GM20431 (cell line): ENCODE data around the gene PEBP1.
"Not testable (repeated sequence)": the region's sequence is repeated elsewhere in the genome, so short reads cannot be mapped to it uniquely, and the experiment has no call there.

Experiments used
- in situ Hi-C: fragments of 300-500 bp; cut with MseI, MboI; formaldehyde crosslinking; loops from one replicate; pipeline ENCODE4 v1.15.0; 2020; ENCODE audit warnings: low sequenced_read_pairs; ENCODE audit not compliant: unreplicated experiment

PEBP1 gene

GRCh38 chr12:118127867-118128266, 8.1 kb upstream of the PEBP1 start:
- in situ Hi-C loops = no loop called here

DNA sequence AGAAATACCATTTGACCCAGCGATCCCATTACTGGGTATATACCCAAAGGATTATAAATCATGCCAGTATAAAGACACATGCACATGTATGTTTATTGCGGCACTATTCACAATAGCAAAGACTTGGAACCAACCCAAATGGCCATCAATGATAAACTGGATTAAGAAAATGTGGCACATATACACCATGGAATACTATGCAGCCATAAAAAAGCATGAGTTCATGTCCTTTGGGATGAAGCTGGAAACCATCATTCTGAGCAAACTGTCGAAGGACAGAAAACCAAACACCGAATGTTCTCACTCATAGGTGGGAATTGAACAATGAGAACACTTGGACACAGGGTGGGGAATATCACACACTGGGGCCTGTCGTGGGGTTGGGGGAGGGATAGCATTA, 6.5 kb upstream of the PEBP1 start:
- in situ Hi-C loops = not testable (repeated sequence)

DNA sequence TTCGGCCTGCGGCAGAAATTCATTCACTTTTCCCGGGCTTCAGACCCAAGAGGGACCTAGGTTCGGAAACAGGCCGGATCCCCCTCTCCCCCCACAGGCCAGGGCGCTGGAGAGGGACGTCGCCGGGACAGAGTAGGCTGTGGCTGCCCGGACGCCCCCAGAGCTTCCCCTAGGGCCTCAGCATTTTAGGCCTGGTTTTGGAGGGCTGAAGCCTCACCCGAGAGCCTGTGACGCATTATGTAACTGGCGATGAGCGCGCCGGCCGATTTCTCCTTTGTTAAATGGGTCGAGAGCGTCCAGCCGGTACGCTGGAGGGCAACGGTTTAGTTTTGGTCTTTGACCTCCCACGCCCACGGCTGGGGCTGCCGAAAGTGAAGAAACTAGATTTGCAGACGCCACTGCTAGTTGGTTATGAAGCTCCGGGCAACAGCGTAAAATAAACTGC, 657 bp downstream of the PEBP1 start:
- in situ Hi-C loops = no loop called here

GRCh38 chr12:118137148-118137678, 1.3 kb downstream of the PEBP1 start:
- in situ Hi-C loops = no loop called here

DNA sequence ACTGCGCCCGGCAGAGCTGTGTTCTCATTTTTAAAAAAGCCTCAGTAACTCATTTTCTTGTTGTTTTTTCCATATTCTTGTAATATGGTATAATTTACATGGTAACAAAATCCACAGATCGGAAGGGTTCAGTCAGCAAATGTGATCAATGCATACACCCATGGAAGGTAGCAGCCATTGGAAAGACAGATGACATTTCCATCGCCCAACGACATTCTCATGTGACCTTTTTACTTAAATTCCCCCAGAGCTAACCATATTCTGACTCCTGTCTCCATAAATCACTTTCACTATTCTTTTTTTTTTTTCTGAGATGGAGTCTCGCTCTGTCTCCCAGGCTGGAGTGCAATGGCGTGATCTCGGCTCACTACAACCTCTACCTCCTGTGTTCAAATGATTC, 4.9 kb downstream of the PEBP1 start:
- in situ Hi-C loops = no loop called here

DNA sequence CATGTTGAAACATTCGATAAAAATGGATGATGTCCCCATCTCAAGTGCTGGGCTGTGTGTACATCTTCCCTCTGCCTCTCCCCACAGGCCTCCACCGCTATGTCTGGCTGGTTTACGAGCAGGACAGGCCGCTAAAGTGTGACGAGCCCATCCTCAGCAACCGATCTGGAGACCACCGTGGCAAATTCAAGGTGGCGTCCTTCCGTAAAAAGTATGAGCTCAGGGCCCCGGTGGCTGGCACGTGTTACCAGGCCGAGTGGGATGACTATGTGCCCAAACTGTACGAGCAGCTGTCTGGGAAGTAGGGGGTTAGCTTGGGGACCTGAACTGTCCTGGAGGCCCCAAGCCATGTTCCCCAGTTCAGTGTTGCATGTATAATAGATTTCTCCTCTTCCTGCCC, 8.6 kb downstream of the PEBP1 start:
- in situ Hi-C loops = no loop called here

GRCh38 chr12:118145113-118145797, 9.3 kb downstream of the PEBP1 start:
- in situ Hi-C loops = no loop called here

GRCh38 chr12:118145798-118146156, 9.9 kb downstream of the PEBP1 start:
- in situ Hi-C loops = no loop called here

GRCh38 chr12:118148287-118148686, 12.4 kb downstream of the PEBP1 start:
- in situ Hi-C loops = no loop called here

- in situ Hi-C loops = no loop called here
Observed at GRCh38 chr12:118150625-118151024, 14.7 kb downstream of the PEBP1 start.

- in situ Hi-C loops = no loop called here
Observed at GRCh38 chr12:118151755-118152154, 15.8 kb downstream of the PEBP1 start.

- in situ Hi-C loops = no loop called here
Observed at GRCh38 chr12:118160536-118160935, 24.6 kb downstream of the PEBP1 start.

- in situ Hi-C loops = no loop called here
Observed at GRCh38 chr12:118164798-118165486, 29.0 kb downstream of the PEBP1 start.

GRCh38 chr12:118166946-118167345, 31.0 kb downstream of the PEBP1 start:
- in situ Hi-C loops = no loop called here

DNA sequence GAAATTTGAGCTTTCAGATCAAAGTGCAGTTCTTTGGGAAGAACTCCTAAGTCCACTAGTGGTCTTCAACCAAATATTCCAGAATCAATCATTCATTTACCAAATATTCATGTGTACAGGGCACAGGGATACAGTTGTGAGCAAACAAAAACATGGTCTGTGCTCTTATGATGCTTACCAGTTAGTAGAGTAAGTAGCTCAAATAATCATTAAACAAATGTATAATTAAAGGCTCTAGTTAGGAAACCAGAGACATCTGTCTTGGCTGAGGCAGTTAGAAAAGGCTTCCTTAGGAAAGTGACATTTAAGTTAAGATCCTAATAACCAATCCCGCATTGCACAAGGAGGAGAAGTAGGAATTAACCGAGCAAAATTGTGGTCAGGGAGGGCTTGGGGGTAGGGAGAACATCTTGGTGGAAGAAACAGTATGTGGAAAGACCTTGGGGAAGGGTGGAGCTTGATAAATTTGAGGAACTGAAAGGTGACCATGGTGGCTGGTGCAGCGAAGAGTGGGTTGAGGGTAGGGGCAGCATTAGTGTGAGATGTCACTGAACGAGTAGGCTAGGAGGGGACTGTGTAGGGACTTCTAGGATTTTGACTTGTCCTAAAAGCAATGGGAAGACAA, 40.0 kb downstream of the PEBP1 start:
- in situ Hi-C loops = no loop called here

DNA sequence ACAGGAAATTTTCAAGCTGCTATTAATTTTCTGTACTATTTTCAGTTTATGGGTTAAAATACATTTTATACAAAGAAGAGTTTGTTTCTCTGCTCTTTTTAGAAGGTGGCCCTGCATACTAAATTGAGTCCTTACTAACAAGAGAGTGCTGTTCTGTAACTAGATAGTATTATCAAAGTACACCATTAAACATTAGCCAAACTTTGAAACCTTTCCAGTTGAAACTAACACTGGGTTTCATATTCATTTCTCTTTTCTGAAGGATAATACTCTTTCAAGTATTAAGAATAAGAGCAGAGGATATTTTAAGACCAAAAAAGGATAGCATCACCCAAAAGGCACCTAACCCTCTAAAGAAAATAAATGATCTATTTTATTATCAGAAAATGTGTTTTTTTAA, 47.2 kb downstream of the PEBP1 start:
- in situ Hi-C loops = no loop called here

DNA sequence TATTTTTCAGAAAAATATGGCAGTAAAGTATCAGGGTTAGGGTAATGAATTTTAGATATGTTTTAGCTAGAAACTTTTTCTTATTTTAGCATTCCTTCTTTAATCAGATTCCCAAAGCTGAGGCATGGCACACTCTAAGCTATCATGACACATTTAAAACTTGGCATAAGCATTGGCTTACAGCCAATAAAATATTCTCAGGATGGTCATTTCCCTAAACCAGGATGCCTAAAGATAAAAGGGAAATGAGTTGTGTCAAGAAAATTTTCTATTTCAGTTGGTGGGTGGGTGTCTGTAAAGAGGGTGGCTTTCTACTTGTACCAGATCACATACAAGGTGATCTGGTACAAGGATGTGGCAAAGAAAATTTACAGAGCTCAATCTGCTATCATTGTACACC, 47.8 kb downstream of the PEBP1 start:
- in situ Hi-C loops = no loop called here

GRCh38 chr12:118185602-118186397, 49.9 kb downstream of the PEBP1 start:
- in situ Hi-C loops = no loop called here

GRCh38 chr12:118187751-118188435, 52.0 kb downstream of the PEBP1 start:
- in situ Hi-C loops = no loop called here
